Fibroblast of the aortic adventitia (primary cell): ENCODE data around the gene TUBGCP3. TPM values are rescaled to one million over a fixed set of nuclear protein-coding genes. Genes with fewer than 3 reads are reported as not detected.
"Not testable (repeated sequence)": the region's sequence is repeated elsewhere in the genome, so short reads cannot be mapped to it uniquely, and the experiment has no call there.

Experiments used
- DNase-seq: peaks from one replicate; pipeline ENCODE4 v3.0.0-alpha.2; 2010; ENCODE audit warnings: low read depth
- H3K4me3 ChIP-seq: 2 replicates; pipeline ENCODE4 v1.5.1; 2011; ENCODE audit warnings: low read depth, mild to moderate bottlenecking, control low read depth, low read length, moderate library complexity
- CTCF ChIP-seq: IDR thresholded peaks from 2 replicates; pipeline ENCODE4 v1.5.1; 2011; ENCODE audit warnings: mild to moderate bottlenecking, low read length, control low read depth, inconsistent platforms; ENCODE audit not compliant: insufficient read depth
- total RNA-seq: library from RNA; depleted of rRNA; stranded (reverse); fragments of >200 nt; gene quantifications from 2 replicates; pipeline ENCODE4 v1.2.3, GENCODE V29; 2012; ENCODE audit warnings: low replicate concordance

Gene TUBGCP3
- total RNA-seq, 1 donor = 26.8 TPM

- no peak overlapping the region for H3K4me3 ChIP-seq
- TF ChIP-seq CTCF = no peak
- no peak for DNase-seq
Measured at GRCh38 chr13:112486386-112487126, 101.4 kb downstream of the TUBGCP3 start.

GRCh38 chr13:112485814-112486213, 102.1 kb downstream of the TUBGCP3 start:
- H3K4me3 ChIP-seq, DNase-seq: not testable (repeated sequence)

GRCh38 chr13:112483299-112483698, 104.7 kb downstream of the TUBGCP3 start:
- DNase-seq = no peak
- TF ChIP-seq CTCF = no peak

GRCh38 chr13:112481458-112481857, 106.5 kb downstream of the TUBGCP3 start:
- no peak overlapping the region for H3K4me3 ChIP-seq
- no peak for TF ChIP-seq CTCF
- DNase-seq = no peak

More at GRCh38 chr13:112483299-112483698, 104.7 kb downstream of the TUBGCP3 start:
- no peak overlapping the region for H3K4me3 ChIP-seq

- no peak for TF ChIP-seq CTCF
- DNase-seq = no peak
- H3K4me3 ChIP-seq = no peak overlapping the region
Measured at GRCh38 chr13:112479389-112479788, 108.6 kb downstream of the TUBGCP3 start.

- no peak overlapping the region for H3K4me3 ChIP-seq
- TF ChIP-seq CTCF = no peak
- no peak for DNase-seq
Measured at GRCh38 chr13:112477070-112477619, 110.8 kb downstream of the TUBGCP3 start.

GRCh38 chr13:112475889-112476288, 112.1 kb downstream of the TUBGCP3 start:
- no peak for TF ChIP-seq CTCF
- no peak for DNase-seq
- no peak overlapping the region for H3K4me3 ChIP-seq
